AG04450 (cell line): ENCODE measurements around the gene MCU. TPM values are rescaled to one million over a fixed set of nuclear protein-coding genes. Genes with fewer than 3 reads are reported as not detected.
"Not testable (repeated sequence)": the region's sequence is repeated elsewhere in the genome, so short reads cannot be mapped to it uniquely, and the experiment has no call there.

ENCODE experiments used
- CTCF ChIA-PET: fragments of 300-600, 350-600 bp; formaldehyde crosslinking; extraction: SDS; loops from one replicate; lab custom pipeline; 2022; ENCODE audit warnings: antibody characterized with exemption, inconsistent platforms; lab: Charles Lee
- POLR2A ChIA-PET: fragments of 350-600 bp; formaldehyde crosslinking; extraction: SDS; loops from one replicate; lab custom pipeline; 2021; ENCODE audit warnings: antibody characterized with exemption, inconsistent platforms; lab: Yijun Ruan, JAX
- DNase-seq: peaks from one replicate; pipeline ENCODE4 v3.0.0-alpha.2; 2011; ENCODE audit warnings: low read depth, low spot score
- H3K27ac ChIP-seq: one replicate; pipeline ENCODE4 v1.5.1; 2012; ENCODE audit warnings: low read depth, low read length, control low read depth
- H3K27me3 ChIP-seq: one replicate; pipeline ENCODE4 v1.6.0; 2012; ENCODE audit warnings: low read length; ENCODE audit not compliant: control insufficient read depth, insufficient read depth
- H3K4me3 ChIP-seq: 2 replicates; pipeline ENCODE4 v1.5.1; 2011; ENCODE audit warnings: mild to moderate bottlenecking, low read depth, low read length, control low read depth
- H3K9me3 ChIP-seq: 2 replicates; pipeline ENCODE4 v1.5.1; 2012; ENCODE audit warnings: low read length; ENCODE audit not compliant: control insufficient read depth, insufficient read depth
- polyA plus RNA-seq: library from polyadenylated mRNA; depleted of rRNA; stranded (reverse); fragments of >200 nt; gene quantifications from 2 replicates; pipeline ENCODE4 v1.2.3, GENCODE V29; 2011
- TF ChIP-seq, protein P1 (sequence below): IDR thresholded peaks from 2 replicates; pipeline ENCODE4 v1.5.1; 2011; ENCODE audit warnings: low read depth, low read length, control low read depth, inconsistent platforms

The MCU gene
- polyA plus RNA-seq, 1 experiment: 104 TPM

DNA sequence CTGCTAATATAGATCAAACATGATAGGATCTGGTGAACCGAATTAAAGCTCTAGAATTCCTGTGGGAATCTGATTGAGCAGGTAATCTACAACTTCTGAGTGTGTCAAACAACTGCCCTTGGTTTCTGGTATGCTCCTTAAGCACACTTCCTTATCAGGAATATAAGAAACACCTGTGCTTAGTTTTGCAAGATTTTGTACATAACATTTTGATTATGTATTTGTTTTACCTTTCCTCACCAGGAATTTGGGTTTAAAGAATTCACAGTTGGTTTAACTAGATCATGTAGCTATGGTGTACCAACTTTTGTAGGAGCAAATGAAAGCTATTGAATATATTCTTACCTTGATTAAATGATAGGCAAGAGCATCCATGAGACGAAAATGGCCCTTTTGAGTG is 40.6 kb downstream of the MCU start:
- Histone ChIP-seq H3K27me3 (no peaks in the 10 kb centered on the region), H3K9me3 (no peaks in the 10 kb centered on the region), H3K4me3 (no peak overlapping the region), H3K27ac (no peak overlapping the region)
- TF ChIP-seq, protein P1, sequence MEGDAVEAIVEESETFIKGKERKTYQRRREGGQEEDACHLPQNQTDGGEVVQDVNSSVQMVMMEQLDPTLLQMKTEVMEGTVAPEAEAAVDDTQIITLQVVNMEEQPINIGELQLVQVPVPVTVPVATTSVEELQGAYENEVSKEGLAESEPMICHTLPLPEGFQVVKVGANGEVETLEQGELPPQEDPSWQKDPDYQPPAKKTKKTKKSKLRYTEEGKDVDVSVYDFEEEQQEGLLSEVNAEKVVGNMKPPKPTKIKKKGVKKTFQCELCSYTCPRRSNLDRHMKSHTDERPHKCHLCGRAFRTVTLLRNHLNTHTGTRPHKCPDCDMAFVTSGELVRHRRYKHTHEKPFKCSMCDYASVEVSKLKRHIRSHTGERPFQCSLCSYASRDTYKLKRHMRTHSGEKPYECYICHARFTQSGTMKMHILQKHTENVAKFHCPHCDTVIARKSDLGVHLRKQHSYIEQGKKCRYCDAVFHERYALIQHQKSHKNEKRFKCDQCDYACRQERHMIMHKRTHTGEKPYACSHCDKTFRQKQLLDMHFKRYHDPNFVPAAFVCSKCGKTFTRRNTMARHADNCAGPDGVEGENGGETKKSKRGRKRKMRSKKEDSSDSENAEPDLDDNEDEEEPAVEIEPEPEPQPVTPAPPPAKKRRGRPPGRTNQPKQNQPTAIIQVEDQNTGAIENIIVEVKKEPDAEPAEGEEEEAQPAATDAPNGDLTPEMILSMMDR: no peak
- POLR2A ChIA-PET: no interaction called here
- DNase-seq: no peak
- CTCF ChIA-PET: no interaction called here

DNA sequence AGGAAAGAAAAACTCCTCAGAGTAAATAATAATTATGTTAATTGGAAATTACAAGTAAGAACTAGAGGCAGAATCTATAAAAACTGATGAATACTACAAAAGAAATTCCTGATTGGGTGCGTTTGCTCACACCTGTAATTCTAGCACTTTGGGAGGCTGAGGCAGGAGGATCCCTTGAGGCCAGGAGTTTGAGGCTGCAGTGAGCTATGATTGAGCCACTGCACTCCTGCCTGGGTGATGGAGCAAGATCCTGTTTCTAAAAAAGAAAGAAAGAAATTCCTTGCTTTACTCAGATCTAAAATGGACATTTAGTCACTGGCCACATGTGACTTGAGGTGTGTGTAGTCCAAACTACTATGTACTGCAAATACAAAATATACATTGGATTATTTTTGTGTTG is 42.0 kb downstream of the MCU start:
- ChIA-PET POLR2A (interaction anchor here (0.7 kb wide), 1 partner anchor 69 kb away, joined by 3 read pairs; no protein-coding TSS in a partner anchor), CTCF (interaction anchor here (0.8 kb wide), 1 partner anchor 23 kb away, joined by 3 read pairs; no protein-coding TSS in a partner anchor)
- TF ChIP-seq, protein P1: no peak
- Histone ChIP-seq H3K4me3 (no peak overlapping the region), H3K27me3 (no peaks in the 10 kb centered on the region), H3K27ac (no peak overlapping the region), H3K9me3 (no peaks in the 10 kb centered on the region)
- DNase-seq: no peak

DNA sequence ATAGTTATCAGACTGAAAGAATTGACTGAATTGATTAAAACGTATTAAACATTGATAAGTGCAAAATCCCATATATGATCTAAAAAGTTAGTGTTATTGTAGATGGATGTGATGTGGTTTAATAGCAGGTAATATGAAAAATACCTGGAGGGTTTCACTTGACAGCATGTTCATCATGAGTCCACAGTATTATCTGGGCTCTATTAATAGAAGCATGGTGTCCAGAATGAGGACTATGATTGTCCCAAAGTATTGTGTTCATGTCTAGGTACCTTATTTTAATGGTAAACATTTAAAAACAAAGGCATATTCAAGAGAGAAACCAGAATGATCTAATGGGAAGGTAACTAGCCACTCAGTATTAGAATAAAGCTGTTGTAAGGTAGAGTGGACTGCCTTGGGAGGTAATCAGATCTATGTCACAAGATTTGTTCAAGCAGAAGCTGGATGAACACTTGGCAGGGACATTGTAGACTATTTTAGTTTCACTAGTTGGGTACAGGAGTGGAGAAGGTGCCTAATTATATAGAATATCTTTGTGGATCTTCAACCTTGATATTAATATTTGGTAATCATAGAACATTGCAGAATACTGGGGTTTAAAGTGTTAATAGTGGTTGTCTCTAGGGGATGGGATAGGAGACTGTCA is 43.5 kb downstream of the MCU start:
- H3K27ac ChIP-seq: no peak overlapping the region
- ChIA-PET CTCF (no interaction called here), POLR2A (interaction anchor here (0.7 kb wide), 1 partner anchor 9 kb away, joined by 3 read pairs; no protein-coding TSS in a partner anchor)
- H3K27me3 ChIP-seq: no peaks in the 10 kb centered on the region
- TF ChIP-seq, protein P1: no peak
- no peaks in the 10 kb centered on the region for H3K9me3 ChIP-seq
- no peak overlapping the region for H3K4me3 ChIP-seq
- DNase-seq: no peak

DNA sequence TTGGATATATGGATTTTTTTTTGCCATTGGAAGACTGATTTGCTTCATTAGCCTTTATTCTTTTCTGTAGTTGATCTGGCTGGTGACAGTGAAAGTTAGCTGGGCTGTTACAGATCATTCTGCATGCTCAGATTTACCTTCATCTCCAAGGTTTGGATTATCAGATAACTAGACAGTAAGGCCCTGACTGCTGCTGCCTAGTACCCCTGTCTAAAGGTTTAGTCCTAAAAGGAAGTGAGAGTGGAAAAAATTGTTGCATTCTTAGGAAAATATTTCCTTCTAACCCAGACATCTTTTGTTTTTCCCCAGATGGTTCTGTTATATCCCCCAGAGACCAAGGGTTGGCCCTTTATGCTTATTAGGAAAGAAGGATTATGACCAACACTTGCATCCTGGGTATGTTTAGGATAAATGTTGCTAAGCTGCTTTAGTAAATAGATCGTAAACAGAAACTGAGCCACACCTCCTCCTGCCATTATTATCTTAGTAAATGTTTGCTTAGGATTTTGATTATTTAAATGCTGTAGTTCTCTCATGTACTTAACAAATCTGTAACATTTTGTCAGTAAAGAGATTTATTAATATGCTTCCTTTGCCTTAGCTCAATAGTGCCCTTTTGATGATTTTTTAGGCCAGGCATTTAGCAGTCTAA is 44.4 kb downstream of the MCU start:
- Histone ChIP-seq H3K4me3 (no peak overlapping the region), H3K27me3 (no peaks in the 10 kb centered on the region), H3K27ac (peak overlapping the region; percentile 72), H3K9me3 (no peaks in the 10 kb centered on the region)
- ChIA-PET CTCF (no interaction called here), POLR2A (interaction anchor here (1.2 to 1.4 kb wide), 2 partner anchors 44 to 46 kb away, joined by 4 to 6 read pairs; partner anchors contain the start of gene MCU)
- TF ChIP-seq, protein P1: no peak
- no peak for DNase-seq

DNA sequence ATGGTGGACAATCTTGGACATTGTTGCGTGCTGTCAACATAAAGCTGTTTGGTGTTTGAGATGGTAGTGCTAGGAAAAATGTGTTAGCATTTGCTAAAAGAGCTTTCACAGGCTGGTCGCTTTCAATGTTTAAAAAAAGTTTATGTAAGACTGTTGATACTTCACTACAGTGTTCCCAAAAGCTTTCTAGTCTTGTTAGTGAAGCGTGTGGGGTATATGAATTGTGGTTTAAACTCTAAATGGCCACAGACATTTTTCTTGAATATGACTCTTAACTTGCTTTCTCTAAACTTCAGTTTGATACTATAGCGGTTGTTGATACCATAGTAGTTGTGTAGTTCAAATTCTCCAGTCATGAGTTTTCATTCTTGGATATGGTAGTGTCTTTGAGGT is 44.9 kb downstream of the MCU start:
- H3K9me3 ChIP-seq: no peaks in the 10 kb centered on the region
- ChIA-PET POLR2A (interaction anchor here (1.2 to 1.4 kb wide), 2 partner anchors 45 to 46 kb away, joined by 4 to 6 read pairs; partner anchors contain the start of gene MCU), CTCF (no interaction called here)
- DNase-seq: no peak
- TF ChIP-seq, protein P1: no peak
- H3K27me3 ChIP-seq: no peaks in the 10 kb centered on the region
- no peak overlapping the region for H3K4me3 ChIP-seq
- peak overlapping the region; percentile 72 for H3K27ac ChIP-seq

DNA sequence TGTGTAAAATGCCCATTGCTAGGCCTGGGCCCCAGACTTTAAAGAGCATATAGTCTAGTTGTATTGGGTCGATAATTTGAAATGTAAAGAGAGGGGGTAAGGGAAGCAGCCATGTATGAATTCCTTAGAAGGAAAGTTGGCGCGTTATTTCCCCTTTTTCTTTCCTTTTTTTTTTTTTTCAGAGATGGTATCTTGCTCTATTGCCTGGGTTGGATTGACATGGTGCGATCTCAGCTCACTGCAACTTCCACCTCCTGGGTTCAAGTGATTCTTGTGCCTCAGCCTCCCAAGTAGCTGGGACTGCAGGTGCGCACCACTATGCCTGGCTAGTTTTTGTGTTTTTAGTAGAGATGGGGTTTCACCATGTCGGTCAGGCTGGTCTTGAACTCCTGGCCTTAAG is 45.4 kb downstream of the MCU start:
- H3K27me3 ChIP-seq, CTCF ChIA-PET, H3K27ac ChIP-seq, H3K4me3 ChIP-seq, DNase-seq, H3K9me3 ChIP-seq: not testable (repeated sequence)
- POLR2A ChIA-PET: interaction anchor here (1.2 to 1.4 kb wide), 2 partner anchors 45 to 46 kb away, joined by 4 to 6 read pairs; partner anchors contain the start of gene MCU
